Measurements from ENCODE around the gene EIF2S3B. TPM values are rescaled to one million over a fixed set of nuclear protein-coding genes. Genes with fewer than 3 reads are reported as not detected.
"Not testable (repeated sequence)": the region's sequence is repeated elsewhere in the genome, so short reads cannot be mapped to it uniquely, and the experiment has no call there.

The EIF2S3B gene
- total RNA-seq: not detected

DNA sequence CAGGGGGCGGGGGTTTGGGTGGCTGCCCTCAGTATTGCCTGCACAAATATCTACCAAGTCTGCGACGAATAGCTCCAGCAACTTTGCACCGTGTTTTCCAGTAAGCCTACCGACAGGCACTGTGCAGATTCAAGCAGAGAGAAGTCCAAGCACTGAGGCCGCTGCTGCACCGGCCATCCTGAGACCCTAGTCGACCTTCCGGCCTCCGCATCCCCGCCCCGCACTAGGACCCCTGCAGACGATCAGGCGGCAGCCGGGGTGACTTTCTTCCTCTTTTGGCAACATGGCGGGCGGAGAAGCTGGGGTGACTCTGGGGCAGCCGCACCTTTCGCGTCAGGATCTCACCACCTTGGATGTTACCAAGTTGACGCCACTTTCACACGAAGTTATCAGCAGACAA lies at the start of gene EIF2S3B:
TSS of gene EIF2S3B (plus strand) at position 271 of the 400 bp plus-strand sequence. CDS start at position 284, 13 bp downstream.
- TF ChIP-seq, protein P1, sequence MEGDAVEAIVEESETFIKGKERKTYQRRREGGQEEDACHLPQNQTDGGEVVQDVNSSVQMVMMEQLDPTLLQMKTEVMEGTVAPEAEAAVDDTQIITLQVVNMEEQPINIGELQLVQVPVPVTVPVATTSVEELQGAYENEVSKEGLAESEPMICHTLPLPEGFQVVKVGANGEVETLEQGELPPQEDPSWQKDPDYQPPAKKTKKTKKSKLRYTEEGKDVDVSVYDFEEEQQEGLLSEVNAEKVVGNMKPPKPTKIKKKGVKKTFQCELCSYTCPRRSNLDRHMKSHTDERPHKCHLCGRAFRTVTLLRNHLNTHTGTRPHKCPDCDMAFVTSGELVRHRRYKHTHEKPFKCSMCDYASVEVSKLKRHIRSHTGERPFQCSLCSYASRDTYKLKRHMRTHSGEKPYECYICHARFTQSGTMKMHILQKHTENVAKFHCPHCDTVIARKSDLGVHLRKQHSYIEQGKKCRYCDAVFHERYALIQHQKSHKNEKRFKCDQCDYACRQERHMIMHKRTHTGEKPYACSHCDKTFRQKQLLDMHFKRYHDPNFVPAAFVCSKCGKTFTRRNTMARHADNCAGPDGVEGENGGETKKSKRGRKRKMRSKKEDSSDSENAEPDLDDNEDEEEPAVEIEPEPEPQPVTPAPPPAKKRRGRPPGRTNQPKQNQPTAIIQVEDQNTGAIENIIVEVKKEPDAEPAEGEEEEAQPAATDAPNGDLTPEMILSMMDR (IDR thresholded peaks at IDR 0.05): no peak
- intact Hi-C loops (cut with DNase I): no loop called here
- Histone ChIP-seq H3K4me1 (no peaks in the 10 kb centered on the region), H3K9me3 (no peaks in the 10 kb centered on the region), H3K4me3 (no peak within 1 kb of the TSS), H3K36me3 (no peaks in the 10 kb centered on the region), H3K27ac (no peak within 1 kb of the TSS), H3K27me3 (no peaks in the 10 kb centered on the region)
- no peak for DNase-seq (ENCODE audit: low spot score in 2 of 2)

DNA sequence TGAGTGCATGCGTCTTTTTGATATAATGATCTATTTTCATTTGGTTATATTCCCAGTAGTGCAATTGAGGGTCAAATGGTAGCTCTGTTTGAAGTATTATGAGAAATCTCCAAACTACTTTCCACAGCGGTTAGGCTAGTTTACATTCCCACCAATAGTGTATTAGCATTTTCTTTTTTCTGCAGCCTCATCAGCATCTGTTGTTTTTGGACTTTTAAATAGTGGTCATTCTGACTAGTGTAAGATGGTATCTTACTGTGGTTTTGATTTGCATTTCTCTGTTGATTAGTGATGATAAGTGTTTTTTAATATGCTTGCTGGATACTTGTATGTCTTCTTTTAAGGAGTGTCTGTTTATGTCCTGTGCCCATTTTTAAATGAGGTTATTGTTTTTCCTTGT lies 48.8 kb upstream of the EIF2S3B start:
- DNase-seq (ENCODE audit: low spot score in 2 of 2): no peak
- intact Hi-C loops (cut with DNase I): no loop called here
- H3K4me1 ChIP-seq: no peaks in the 10 kb centered on the region
- H3K9me3 ChIP-seq: peaks cover 0 to 10% of the 10 kb centered on the region in 2 donors
- H3K27ac ChIP-seq: no peak overlapping the region
- no peaks in the 10 kb centered on the region for H3K27me3 ChIP-seq
- TF ChIP-seq, protein P1 (IDR thresholded peaks at IDR 0.05): no peak
- no peaks in the 10 kb centered on the region for H3K36me3 ChIP-seq
- no peak overlapping the region for H3K4me3 ChIP-seq

DNA sequence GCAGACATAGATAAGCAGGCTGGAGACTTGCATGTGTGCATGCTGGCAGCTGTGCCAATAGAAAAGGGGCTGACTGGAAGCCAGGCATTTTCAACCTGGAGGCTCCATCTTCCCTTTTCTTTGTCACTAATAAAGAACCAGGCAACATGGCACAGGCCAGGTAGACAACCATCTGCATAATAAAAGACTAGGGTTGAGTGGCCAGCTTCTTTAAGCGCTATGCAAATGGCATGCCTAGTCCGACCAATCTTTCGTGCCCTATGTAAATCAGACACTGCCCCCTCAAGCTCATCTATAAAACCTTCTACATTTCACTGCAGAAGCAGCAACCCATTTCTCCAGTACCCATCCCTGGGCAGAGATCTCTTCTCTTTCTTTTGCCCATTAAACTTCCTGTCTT lies 47.9 kb upstream of the EIF2S3B start:
- H3K27me3 ChIP-seq: no peaks in the 10 kb centered on the region
- H3K36me3 ChIP-seq: no peaks in the 10 kb centered on the region
- H3K27ac ChIP-seq: no peak overlapping the region
- peaks cover 0 to 10% of the 10 kb centered on the region in 2 donors for H3K9me3 ChIP-seq
- TF ChIP-seq, protein P1 (IDR thresholded peaks at IDR 0.05): no peak
- no peak for DNase-seq (ENCODE audit: low spot score in 2 of 2)
- H3K4me3 ChIP-seq: no peak overlapping the region
- intact Hi-C loops (cut with DNase I): no loop called here
- no peaks in the 10 kb centered on the region for H3K4me1 ChIP-seq

DNA sequence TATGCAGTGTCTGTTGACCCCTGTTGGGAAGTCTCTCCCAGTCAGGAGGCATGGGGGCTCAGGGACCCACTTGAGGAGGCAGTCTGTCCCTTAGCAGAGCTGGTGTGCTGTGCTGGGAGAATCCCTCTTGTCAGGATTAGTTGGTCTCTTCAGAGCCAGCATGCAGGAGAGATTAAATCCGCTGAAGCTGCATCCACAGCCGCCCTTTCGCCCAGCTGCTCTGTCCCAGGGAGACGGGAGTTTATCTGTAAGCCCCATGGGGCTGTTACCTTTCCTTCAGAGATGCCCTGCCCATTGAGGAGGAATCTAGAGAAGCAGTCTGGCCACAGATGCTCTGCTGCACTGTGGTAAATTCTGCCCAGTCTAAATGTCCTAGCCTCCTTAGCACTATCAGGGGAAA lies 39.4 kb upstream of the EIF2S3B start:
- TF ChIP-seq, protein P1 (IDR thresholded peaks at IDR 0.05): no peak
- intact Hi-C loops (cut with DNase I): no loop called here
- Histone ChIP-seq H3K27ac (no peak overlapping the region), H3K36me3 (no peaks in the 10 kb centered on the region), H3K27me3 (no peaks in the 10 kb centered on the region), H3K4me1 (no peaks in the 10 kb centered on the region), H3K9me3 (no peaks in the 10 kb centered on the region), H3K4me3 (no peak overlapping the region)
- no peak for DNase-seq (ENCODE audit: low spot score in 2 of 2)

DNA sequence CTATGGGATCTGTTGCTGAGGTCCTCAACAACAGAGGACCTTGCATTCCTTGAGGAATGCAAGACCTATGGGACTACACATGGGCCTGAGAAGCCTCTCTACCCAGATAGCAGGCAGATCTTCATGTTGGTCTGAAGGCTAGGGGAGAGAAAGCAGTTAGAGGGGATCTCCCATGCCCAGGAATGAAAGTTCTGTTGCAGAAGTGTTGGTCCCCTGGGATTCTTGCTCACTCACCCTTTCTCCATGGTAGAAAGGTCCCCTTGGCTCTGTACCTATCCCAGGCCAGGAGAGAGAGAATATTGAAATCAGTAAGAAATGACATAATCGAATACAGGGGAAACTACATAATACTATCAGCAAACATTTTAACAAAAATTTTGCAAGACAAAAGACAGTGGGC lies 36.0 kb upstream of the EIF2S3B start:
- DNase-seq (ENCODE audit: low spot score in 2 of 2): no peak
- H3K4me3 ChIP-seq: no peak overlapping the region
- H3K27me3 ChIP-seq: no peaks in the 10 kb centered on the region
- H3K9me3 ChIP-seq: no peaks in the 10 kb centered on the region
- H3K27ac ChIP-seq: no peak overlapping the region
- H3K36me3 ChIP-seq: no peaks in the 10 kb centered on the region
- intact Hi-C loops (cut with DNase I): no loop called here
- TF ChIP-seq, protein P1 (IDR thresholded peaks at IDR 0.05): no peak
- H3K4me1 ChIP-seq: no peaks in the 10 kb centered on the region

DNA sequence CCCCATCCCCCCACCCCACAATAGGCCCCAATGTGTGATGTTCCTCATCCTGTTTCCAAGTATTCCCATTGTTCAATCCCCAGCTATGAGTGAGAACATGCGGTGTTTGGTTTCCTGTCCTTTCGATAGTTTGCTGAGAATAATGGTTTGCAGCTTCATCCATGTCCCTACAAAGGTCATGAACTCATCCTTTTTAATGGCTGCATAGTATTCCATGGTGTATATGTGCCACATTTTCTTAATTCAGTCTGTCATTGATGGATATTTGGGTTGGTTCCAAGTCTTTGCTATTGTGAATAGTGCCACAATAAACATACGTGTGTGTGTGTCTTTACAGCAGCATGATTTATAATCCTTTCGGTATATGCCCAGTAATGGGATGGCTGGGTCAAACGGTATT lies 32.9 kb upstream of the EIF2S3B start:
- H3K9me3 ChIP-seq; H3K4me1 ChIP-seq; H3K4me3 ChIP-seq; H3K27me3 ChIP-seq; H3K27ac ChIP-seq; H3K36me3 ChIP-seq; intact Hi-C loops (cut with DNase I); DNase-seq (ENCODE audit: low spot score in 2 of 2): not testable (repeated sequence)

DNA sequence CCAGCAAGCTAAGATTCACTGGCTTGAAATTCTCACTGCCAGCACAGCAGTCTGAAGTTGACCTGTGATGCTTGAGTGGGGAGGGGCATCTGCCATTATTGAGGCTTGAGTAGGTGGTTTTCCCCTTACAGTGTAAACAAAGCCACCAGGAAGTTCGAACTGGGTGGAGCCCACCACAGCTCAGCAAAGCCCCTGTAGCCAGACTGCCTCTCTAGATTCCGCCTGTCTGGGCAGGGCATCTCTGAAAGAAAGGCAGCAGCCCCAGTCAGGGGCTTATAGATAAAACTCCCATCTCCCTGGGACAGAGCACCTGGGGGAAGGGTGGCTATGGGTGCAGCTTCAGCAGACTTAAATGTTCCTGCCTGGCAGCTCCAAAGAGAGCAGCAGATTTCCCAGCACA lies 23.8 kb upstream of the EIF2S3B start:
- H3K4me1 ChIP-seq; H3K4me3 ChIP-seq; H3K27me3 ChIP-seq; H3K36me3 ChIP-seq; H3K9me3 ChIP-seq; intact Hi-C loops (cut with DNase I); DNase-seq (ENCODE audit: low spot score in 2 of 2); H3K27ac ChIP-seq: not testable (repeated sequence)

DNA sequence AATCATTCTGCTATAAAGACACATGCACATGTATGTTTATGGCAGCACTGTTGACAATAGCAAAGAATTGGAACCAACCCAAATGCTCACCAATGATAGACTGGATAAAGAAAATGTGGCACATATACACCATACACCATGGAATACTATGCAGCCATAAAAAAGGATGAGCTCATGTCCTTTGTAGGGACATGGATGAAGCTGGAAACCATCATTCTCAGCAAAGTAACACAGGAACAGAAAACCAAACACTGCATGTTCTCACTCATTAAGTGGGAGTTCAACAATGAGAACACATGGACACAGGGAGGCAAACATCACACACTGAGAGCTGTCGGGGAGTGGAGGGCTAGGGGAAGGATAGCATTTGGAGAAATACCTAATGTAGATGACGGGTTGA lies 18.4 kb upstream of the EIF2S3B start:
- H3K9me3 ChIP-seq: not testable (repeated sequence)

More for the DNA sequence above, 18.4 kb upstream of the EIF2S3B start:
- H3K36me3 ChIP-seq; H3K4me1 ChIP-seq; H3K4me3 ChIP-seq; intact Hi-C loops (cut with DNase I); H3K27me3 ChIP-seq; H3K27ac ChIP-seq; DNase-seq (ENCODE audit: low spot score in 2 of 2): not testable (repeated sequence)
